Neural cell (in vitro differentiated cells): ENCODE data around the gene HIC1. TPM values are rescaled to one million over a fixed set of nuclear protein-coding genes. Genes with fewer than 3 reads are reported as not detected.

Source experiments
- H2AFZ ChIP-seq: fragments of 200-600, 300-800 bp; sonication (generic), shearing (Covaris generic); 2 replicates; pipeline ENCODE4 v1.6.0; 2014; ENCODE audit warnings: low read depth, mild to moderate bottlenecking, antibody characterized with exemption, low read length, moderate library complexity
- H3F3A ChIP-seq: fragments of 200-600 bp; shearing (Covaris generic); 2 replicates; pipeline ENCODE4 v1.6.1; 2016; ENCODE audit warnings: mild to moderate bottlenecking, moderate library complexity, mixed read lengths, antibody characterized with exemption, low read length; ENCODE audit not compliant: insufficient read depth, poor library complexity, severe bottlenecking
- H3K27ac ChIP-seq: fragments of 200-600, 300-800 bp; sonication (generic), shearing (Covaris generic); 2 replicates; pipeline ENCODE4 v1.5.1; 2014; ENCODE audit warnings: mild to moderate bottlenecking, low read length, moderate library complexity
- H3K27me3 ChIP-seq: fragments of 300-800, 200-600 bp; sonication (generic), shearing (Covaris generic); 2 replicates; pipeline ENCODE4 v1.6.0; 2014; ENCODE audit warnings: mild to moderate bottlenecking, low read depth, low read length, moderate library complexity; ENCODE audit not compliant: insufficient read depth
- H3K36me3 ChIP-seq: fragments of 300-800, 200-600 bp; sonication (generic), shearing (Covaris generic); 2 replicates; pipeline ENCODE4 v1.5.1; 2014; ENCODE audit warnings: mild to moderate bottlenecking, antibody characterized with exemption, low read length, moderate library complexity; ENCODE audit not compliant: insufficient read depth
- H3K4me2 ChIP-seq: fragments of 300-800, 200-600 bp; sonication (generic), shearing (Covaris generic); 2 replicates; pipeline ENCODE4 v1.6.0; 2014; ENCODE audit warnings: mild to moderate bottlenecking, low read length
- H3K4me3 ChIP-seq: fragments of 300-800, 200-600 bp; sonication (generic), shearing (Covaris generic); 2 replicates; pipeline ENCODE4 v1.5.1; 2014; ENCODE audit warnings: mild to moderate bottlenecking, low read length, moderate library complexity
- H3K79me2 ChIP-seq: fragments of 200-600 bp; shearing (Covaris generic); replicated peaks from 2 replicates; pipeline ENCODE4 v1.6.0; 2014; ENCODE audit warnings: mild to moderate bottlenecking, low read length, moderate library complexity; ENCODE audit not compliant: insufficient read depth
- H3K9ac ChIP-seq: fragments of 300-800, 200-600 bp; sonication (generic), shearing (Covaris generic); 2 replicates; pipeline ENCODE4 v1.6.1; 2016; ENCODE audit warnings: mild to moderate bottlenecking, low read length, mixed read lengths
- H3K9me2 ChIP-seq: fragments of 200-600 bp; shearing (Covaris generic); 2 replicates; pipeline ENCODE4 v1.6.1; 2016; ENCODE audit warnings: mild to moderate bottlenecking, low read length, mixed read lengths; ENCODE audit not compliant: insufficient read depth
- H3K9me3 ChIP-seq: fragments of 200-600, 300-800 bp; sonication (generic), shearing (Covaris generic); 2 replicates; pipeline ENCODE4 v1.6.1; 2016; ENCODE audit warnings: mild to moderate bottlenecking, mixed run types, low read length, moderate library complexity, mixed read lengths
- H4K20me1 ChIP-seq: fragments of 200-600 bp; shearing (Covaris generic); 2 replicates; pipeline ENCODE4 v1.6.1; 2016; ENCODE audit warnings: mild to moderate bottlenecking, mixed run types; ENCODE audit not compliant: insufficient read depth
- CTCF ChIP-seq: fragments of 450-650 bp; IDR thresholded peaks from 2 replicates; pipeline ENCODE4 v1.5.1; 2014; ENCODE audit warnings: antibody characterized with exemption, mild to moderate bottlenecking, moderate library complexity; ENCODE audit not compliant: poor library complexity, severe bottlenecking
- EP300 ChIP-seq: fragments of 450-650 bp; conservative IDR thresholded peaks from 2 replicates; pipeline ENCODE4 v1.6.1; 2014; ENCODE audit warnings: antibody characterized with exemption, mild to moderate bottlenecking, moderate library complexity; ENCODE audit not compliant: poor library complexity, severe bottlenecking
- EZH2 ChIP-seq: fragments of 200-600, 300-800 bp; shearing (Covaris generic), sonication (generic); IDR thresholded peaks from 2 replicates; pipeline ENCODE4 v1.6.1; 2014; ENCODE audit warnings: antibody characterized with exemption, low read length, borderline replicate concordance, mild to moderate bottlenecking; ENCODE audit not compliant: insufficient read depth, poor library complexity, severe bottlenecking
- MXI1 ChIP-seq: fragments of 450-650 bp; conservative IDR thresholded peaks from 2 replicates; pipeline ENCODE4 v1.6.1; 2014; ENCODE audit warnings: antibody characterized with exemption, mild to moderate bottlenecking; ENCODE audit not compliant: poor library complexity, severe bottlenecking
- POLR2AphosphoS5 ChIP-seq: IDR thresholded peaks from 2 replicates; pipeline ENCODE4 v1.6.1; 2012
- RAD21 ChIP-seq: fragments of 450-650 bp; conservative IDR thresholded peaks from 2 replicates; pipeline ENCODE4 v1.6.1; 2014; ENCODE audit warnings: antibody characterized with exemption, mild to moderate bottlenecking, moderate library complexity
- REST ChIP-seq: IDR thresholded peaks from 2 replicates; pipeline ENCODE4 v1.6.1; 2012; ENCODE audit warnings: borderline replicate concordance
- SMC3 ChIP-seq: fragments of 450-650 bp; conservative IDR thresholded peaks from 2 replicates; pipeline ENCODE4 v1.6.1; 2014; ENCODE audit warnings: antibody characterized with exemption, mild to moderate bottlenecking, moderate library complexity; ENCODE audit not compliant: poor library complexity
- TAF1 ChIP-seq: IDR thresholded peaks from 2 replicates; pipeline ENCODE4 v1.6.1; 2012; ENCODE audit warnings: low read depth
- polyA plus RNA-seq: library from polyadenylated mRNA; depleted of rRNA; stranded (reverse); fragments of >200 nt; gene quantifications from 2 replicates; pipeline ENCODE4 v1.2.3, GENCODE V29; 2014

The HIC1 gene
- polyA plus RNA-seq, 1 donor from 2014 or later = 2.8 TPM

- peaks cover 3% of the 10 kb centered on the region for H3K79me2 ChIP-seq
- no peaks in the 10 kb centered on the region for H4K20me1 ChIP-seq
- no peaks in the 10 kb centered on the region for H3K36me3 ChIP-seq
- H3K9ac ChIP-seq = peak overlapping the region; percentile 71
- H3F3A ChIP-seq = no peaks in the 10 kb centered on the region
- H3K27ac ChIP-seq = peak overlapping the region; percentile 53
- H3K4me2 ChIP-seq = peak overlapping the region; percentile 100
- no peaks in the 10 kb centered on the region for H3K9me2 ChIP-seq
- no peak overlapping the region for H2AFZ ChIP-seq
- H3K9me3 ChIP-seq = no peaks in the 10 kb centered on the region
- peaks cover 30% of the 10 kb centered on the region for H3K27me3 ChIP-seq
- no peak for TF ChIP-seq TAF1
- TF ChIP-seq EZH2 = no peak
- TF ChIP-seq RAD21 = peak; percentile 33
- peak; percentile 38 for TF ChIP-seq EP300
- TF ChIP-seq POLR2AphosphoS5 = peak; percentile 70
- TF ChIP-seq CTCF = no peak
- TF ChIP-seq SMC3 = peak; percentile 47
- peak; percentile 73 for TF ChIP-seq REST
- peak; percentile 99 for TF ChIP-seq MXI1
- H3K4me3 ChIP-seq = peak overlapping the region; percentile 85
These were observed 5.3 kb upstream of the HIC1 start for GRCh38 chr17:2049333-2050299.

- Histone ChIP-seq H3K9me2 (no peaks in the 10 kb centered on the region), H3K36me3 (no peaks in the 10 kb centered on the region), H3K79me2 (peaks cover 3% of the 10 kb centered on the region), H3F3A (no peaks in the 10 kb centered on the region), H2AFZ (no peak overlapping the region), H3K27me3 (peaks cover 37% of the 10 kb centered on the region), H3K9ac (peak overlapping the region; percentile 68), H3K9me3 (no peaks in the 10 kb centered on the region), H3K27ac (no peak overlapping the region), H4K20me1 (no peaks in the 10 kb centered on the region), H3K4me3 (peak overlapping the region; percentile 68), H3K4me2 (no peak overlapping the region)
- TF ChIP-seq REST = no peak
- TF ChIP-seq MXI1 = peak; percentile 25
- TF ChIP-seq POLR2AphosphoS5 = peak; percentile 55
These were observed 4.4 kb upstream of the HIC1 start for GRCh38 chr17:2050300-2051060.
